Measurements from ENCODE around the gene C2.
"Not testable (repeated sequence)": the region's sequence is repeated elsewhere in the genome, so short reads cannot be mapped to it uniquely, and the experiment has no call there.

The C2 gene

GRCh38 chr6:31958412-31958740 is 30.9 kb downstream of the C2 start:
- no peak for DNase-seq (ENCODE audit: low spot score)

DNA sequence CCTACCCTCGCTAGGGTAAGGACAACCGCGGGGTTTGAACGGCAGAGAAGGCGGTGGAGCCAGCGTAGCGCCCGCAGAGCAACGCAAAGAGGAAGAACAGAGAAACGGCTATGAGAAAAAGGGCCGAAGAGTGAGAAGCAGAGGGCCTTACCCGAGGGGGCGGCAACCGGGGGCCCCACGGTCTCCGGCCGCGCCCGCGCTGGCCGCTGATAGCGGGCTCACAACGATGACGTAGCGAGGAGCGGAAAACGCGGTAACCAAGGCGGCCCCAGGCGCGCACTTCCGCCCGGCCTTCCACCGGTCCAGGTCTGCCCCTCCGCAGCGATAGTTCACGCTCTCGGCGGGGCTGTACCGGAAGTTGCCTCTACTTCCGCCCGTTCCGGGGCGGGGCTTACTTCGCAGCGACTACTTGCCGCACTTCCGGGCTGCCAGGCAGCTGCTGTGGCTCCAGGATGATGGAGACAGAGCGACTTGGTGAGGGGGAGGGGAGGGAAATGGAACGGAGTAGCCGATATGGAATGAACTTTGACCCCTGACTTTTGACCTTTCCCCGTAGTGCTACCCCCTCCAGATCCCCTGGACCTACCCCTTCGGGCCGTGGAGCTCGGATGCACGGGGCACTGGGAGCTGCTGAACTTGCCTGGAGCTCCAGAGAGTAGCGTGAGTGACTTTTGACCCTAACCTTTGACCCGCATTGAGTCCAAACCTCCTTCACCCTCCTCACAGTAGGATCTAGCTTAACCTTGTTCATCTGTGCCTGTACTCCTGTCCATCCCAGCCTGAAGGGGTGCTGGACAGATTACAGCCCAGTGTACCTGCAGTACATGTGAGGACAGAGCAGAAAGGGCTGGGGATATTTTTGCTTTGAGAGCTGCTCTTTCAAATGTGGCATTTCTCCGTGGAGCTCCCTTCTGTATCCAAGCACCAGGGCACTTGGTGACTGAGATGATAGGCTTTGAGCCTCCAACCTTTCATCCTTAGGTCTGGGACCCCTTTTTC is 31.5 kb downstream of the C2 start, which contains the start of the genes NELFE and SKIC2:
NELFE (minus strand) TSS at position 231 of the 999 bp plus-strand sequence. CDS start 525 bp downstream, outside the sequence.
SKIC2 (plus strand) TSS at position 435 of the 999 bp plus-strand sequence; CDS start at position 453, 18 bp downstream.
- DNase-seq (ENCODE audit: low spot score): peak; percentile 98

GRCh38 chr6:31961616-31962015 is 34.1 kb downstream of the C2 start:
- no peak for DNase-seq (ENCODE audit: low spot score)

DNA sequence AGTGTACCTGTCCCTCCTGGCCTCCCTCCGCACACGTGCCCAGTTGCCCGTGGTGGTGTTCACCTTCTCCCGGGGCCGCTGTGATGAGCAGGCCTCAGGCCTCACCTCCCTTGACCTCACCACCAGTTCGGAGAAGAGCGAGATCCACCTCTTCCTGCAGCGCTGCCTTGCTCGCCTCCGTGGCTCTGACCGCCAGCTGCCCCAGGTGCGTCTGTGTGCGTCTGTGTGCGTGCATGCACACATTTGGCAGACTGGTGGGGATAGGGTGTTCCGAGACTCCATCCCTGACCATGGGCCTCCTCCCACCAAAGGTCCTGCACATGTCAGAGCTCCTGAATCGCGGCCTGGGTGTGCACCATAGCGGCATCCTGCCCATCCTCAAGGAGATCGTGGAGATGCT is 36.4 kb downstream of the C2 start:
- no peak for DNase-seq (ENCODE audit: low spot score)

- no peak for DNase-seq (ENCODE audit: low spot score)
Measured at GRCh38 chr6:31965700-31966099, 38.2 kb downstream of the C2 start.

DNA sequence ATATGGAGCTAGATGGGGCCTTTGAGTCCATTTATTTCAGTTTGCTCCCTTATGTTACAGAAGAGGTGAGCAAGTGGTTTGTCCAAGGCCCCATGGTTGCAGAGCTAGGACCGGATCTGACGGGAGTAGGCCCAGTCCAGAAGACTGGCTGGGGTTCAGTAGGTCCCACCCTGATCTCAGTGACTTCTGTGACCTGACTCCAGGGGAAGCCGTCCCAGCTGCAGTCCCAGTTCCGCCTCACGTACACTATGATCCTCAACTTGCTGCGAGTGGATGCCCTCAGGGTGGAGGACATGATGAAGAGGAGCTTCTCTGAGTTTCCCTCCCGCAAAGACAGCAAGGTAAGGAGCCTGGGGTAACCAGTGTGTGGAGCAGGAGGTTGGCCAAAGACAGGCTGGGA is 39.0 kb downstream of the C2 start:
- DNase-seq (ENCODE audit: low spot score): no peak

GRCh38 chr6:31966997-31967925 is 39.7 kb downstream of the C2 start:
- DNase-seq (ENCODE audit: low spot score): no peak

DNA sequence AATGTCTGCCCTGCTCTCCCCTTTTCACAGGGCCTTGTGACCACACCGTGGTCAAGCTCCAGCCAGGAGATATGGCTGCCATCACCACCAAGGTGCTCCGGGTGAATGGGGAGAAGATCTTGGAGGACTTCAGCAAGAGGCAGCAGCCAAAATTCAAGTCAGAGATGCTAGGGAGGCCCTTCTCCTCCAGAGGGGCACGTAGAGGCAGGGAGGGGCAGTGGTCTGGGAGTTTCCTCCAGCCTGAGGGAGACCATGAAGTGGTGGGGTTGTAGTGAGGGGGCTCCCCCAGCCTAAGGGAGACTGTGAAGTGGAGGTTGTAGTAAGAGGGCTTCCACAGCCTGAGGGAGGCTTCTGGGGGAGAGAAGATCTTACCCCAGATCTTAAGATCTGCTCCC is 40.4 kb downstream of the C2 start:
- no peak for DNase-seq (ENCODE audit: low spot score)

DNA sequence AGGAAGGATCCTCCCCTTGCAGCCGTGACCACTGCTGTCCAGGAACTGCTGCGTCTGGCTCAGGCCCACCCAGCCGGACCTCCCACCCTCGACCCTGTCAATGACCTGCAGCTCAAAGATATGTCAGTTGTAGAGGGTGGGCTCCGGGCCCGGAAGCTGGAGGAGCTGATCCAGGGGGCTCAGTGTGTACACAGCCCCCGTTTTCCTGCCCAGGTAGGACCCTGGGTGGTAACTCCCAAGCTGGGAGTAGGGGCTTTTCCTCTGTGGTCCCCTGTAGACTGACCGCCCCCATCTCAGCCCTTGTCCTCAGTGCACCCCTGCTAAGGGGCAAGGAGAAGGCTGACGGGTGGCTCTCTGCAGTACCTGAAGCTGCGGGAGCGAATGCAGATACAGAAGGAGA is 40.8 kb downstream of the C2 start:
- no peak for DNase-seq (ENCODE audit: low spot score)

DNA sequence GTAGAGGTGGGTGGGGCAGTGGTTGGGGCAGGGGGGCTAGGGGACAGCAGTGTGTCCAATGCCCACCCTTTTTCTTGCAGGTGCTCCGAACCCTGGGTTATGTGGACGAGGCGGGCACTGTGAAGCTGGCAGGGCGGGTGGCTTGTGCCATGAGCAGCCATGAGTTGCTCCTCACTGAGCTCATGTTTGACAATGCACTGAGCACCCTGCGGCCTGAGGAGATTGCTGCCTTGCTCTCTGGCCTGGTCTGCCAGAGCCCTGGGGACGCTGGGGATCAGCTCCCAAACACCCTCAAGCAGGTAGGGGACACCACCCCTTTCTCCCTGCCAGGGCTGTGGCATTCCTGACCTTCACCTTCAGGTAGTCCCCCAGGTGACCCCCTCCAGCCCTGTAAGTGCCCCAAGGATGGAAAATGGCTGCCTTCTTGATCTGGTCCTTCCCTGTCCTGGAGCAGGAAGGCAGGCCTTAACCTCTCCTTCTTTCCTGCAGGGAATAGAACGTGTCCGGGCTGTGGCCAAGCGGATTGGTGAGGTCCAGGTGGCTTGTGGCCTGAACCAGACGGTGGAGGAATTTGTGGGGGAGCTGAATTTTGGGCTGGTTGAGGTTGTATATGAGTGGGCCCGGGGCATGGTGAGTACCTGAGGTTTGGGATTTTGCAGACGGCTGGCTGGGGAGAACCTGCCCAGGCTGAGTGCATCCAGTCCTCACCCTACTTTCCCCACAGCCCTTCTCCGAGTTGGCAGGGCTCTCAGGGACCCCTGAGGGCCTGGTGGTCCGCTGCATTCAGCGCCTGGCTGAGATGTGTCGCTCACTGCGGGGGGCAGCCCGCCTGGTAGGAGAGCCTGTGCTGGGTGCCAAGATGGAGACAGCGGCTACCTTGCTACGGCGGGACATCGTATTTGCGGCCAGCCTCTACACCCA is 41.5 kb downstream of the C2 start:
- DNase-seq (ENCODE audit: low spot score): no peak

DNA sequence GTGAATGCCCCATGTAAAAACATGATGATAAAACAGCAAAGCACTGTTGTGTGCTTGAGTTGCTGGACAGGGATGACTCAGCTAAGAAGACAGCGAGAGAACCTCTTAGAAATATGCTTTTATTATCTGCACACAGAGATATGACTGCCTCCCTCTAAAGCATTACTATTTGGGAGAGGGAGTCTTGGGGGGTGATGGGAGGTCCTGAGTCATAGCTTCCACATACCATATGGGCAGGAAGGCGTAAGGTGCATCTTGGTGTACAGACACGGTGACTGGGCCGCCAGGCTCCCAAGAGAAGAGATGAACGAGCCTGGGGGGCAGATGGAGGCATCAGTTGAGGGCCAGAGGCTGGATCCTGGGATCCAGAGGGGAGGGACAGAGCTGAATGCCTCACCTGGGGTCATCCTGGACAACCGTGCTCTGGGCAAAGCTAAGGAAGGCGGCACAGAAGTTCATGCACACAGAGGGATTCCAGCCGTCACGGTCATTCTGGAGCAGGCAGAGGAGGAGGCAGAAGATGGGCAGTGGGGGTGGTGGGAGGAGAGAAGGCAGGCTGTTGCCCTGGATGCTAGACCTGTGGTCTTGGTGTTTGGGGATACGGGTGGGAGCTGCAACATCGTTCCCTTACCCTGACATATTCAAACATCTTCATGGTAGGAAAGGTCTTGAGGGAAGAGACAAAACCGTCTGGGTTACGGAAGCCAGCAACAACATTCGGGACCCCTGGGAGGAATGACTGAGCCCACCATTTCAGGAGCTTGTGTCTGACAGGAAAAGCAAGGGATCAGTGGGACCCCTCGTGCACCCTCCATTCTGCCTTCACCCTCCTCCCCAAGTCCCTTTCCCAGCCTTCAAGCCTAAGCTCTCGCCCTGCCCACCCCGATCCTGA is 42.4 kb downstream of the C2 start:
- no peak for DNase-seq (ENCODE audit: low spot score)

GRCh38 chr6:31970604-31971271 is 43.2 kb downstream of the C2 start:
- no peak for DNase-seq (ENCODE audit: low spot score)

- no peak for DNase-seq (ENCODE audit: low spot score)
Measured at GRCh38 chr6:31971279-31971992, 43.9 kb downstream of the C2 start.

DNA sequence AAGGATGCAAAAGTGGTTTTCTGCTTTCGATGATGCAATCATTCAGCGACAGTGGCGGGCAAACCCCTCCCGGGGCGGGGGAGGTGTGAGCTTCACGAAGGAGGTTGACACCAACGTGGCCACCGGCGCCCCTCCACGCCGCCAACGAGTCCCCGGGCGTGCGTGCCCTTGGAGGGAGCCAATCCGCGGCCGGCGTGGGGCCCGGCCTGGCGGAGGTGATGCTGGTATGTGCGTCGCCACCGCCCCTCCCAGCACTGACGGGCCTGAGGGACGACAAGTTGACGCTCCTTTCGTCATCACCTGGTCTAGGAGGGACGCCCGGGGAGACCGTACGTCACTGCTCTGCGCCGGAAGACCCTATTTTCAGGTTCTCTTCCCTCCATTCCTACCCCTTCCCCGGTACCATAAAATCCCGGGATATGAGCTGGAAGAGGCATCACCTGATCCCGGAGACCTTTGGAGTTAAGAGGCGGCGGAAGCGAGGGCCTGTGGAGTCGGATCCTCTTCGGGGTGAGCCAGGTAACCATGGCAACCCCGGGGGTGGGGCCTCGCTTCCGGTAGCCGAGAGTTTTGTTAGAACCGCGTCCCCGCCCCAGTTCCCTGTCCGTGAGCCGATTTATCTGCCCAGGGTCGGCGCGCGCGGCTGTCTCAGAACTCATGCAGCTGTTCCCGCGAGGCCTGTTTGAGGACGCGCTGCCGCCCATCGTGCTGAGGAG is 44.6 kb downstream of the C2 start, which contains the start of gene DXO:
DXO (minus strand) TSS at position 146 of the 716 bp plus-strand sequence. CDS start 463 bp downstream, outside the sequence.
- DNase-seq (ENCODE audit: low spot score): peak; percentile 98

GRCh38 chr6:31972709-31973350 is 45.3 kb downstream of the C2 start:
- no peak for DNase-seq (ENCODE audit: low spot score)

DNA sequence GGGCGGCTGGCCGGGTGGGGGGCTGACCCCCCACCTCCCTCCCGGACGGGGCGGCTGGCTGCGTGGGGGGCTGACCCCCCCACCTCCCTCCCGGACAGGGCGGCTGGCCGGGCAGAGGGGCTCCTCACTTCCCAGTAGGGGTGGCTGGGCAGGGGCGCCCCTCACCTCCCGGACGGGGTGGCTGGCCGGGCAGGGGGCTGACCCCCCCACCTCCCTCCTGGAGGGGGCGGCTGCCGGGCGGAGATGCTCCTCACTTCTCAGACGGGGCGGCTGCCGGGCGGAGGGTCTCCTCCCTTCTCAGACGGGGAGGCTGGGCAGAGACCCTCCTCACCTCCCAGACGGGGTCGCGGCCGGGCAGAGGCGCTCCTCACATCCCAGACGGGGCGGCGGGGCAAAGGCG is 48.5 kb downstream of the C2 start:
- DNase-seq (ENCODE audit: low spot score): not testable (repeated sequence)

GRCh38 chr6:31977816-31978431 is 50.4 kb downstream of the C2 start:
- no peak for DNase-seq (ENCODE audit: low spot score)

Data from NAMALWA (cell line).